Aorta (tissue), 5 donors: ENCODE measurements around the gene NKD1. TPM values are rescaled to one million over a fixed set of nuclear protein-coding genes. Genes with fewer than 3 reads are reported as not detected.

Experiments used
- ATAC-seq: fragments of 200-7000 bp; cut with Tn5 transposase; one replicate; pipeline ENCODE4 v1.9.1; 2022; ENCODE audit warnings: moderate library complexity; ENCODE audit not compliant: low FRiP score
- DNase-seq, 2 donors: peaks; one replicate each; pipeline ENCODE4 v3.0.0-alpha.2; 2020
- H3K27ac ChIP-seq, 2 donors: one replicate each; pipeline ENCODE4 v1.5.1; 2013; ENCODE audit warnings: low read length in 2 of 2, mild to moderate bottlenecking in 2 of 2, moderate library complexity in 2 of 2, control low read depth in 1 of 2, inconsistent platforms in 1 of 2, low read depth in 1 of 2
- H3K27me3 ChIP-seq, 2 donors: one replicate each; pipeline ENCODE4 v1.6.1; 2013; ENCODE audit warnings: control low read depth in 1 of 2, low read length in 1 of 2, mild to moderate bottlenecking in 1 of 2, moderate library complexity in 1 of 2; ENCODE audit not compliant: insufficient read depth in 2 of 2, control insufficient read depth in 1 of 2
- H3K36me3 ChIP-seq, 2 donors: one replicate each; pipeline ENCODE4 v1.6.1; 2013; ENCODE audit warnings: control low read depth in 1 of 2, low read length in 1 of 2, mild to moderate bottlenecking in 1 of 2; ENCODE audit not compliant: insufficient read depth in 2 of 2, control insufficient read depth in 1 of 2
- H3K4me1 ChIP-seq, 2 donors: one replicate each; pipeline ENCODE4 v1.6.1; 2013; ENCODE audit warnings: low read length in 2 of 2, control low read depth in 1 of 2, mild to moderate bottlenecking in 1 of 2, moderate library complexity in 1 of 2; ENCODE audit not compliant: insufficient read depth in 2 of 2, control insufficient read depth in 1 of 2
- H3K4me3 ChIP-seq, 2 donors: one replicate each; pipeline ENCODE4 v1.5.1; 2013; ENCODE audit warnings: low read length in 2 of 2, control low read depth in 1 of 2, mild to moderate bottlenecking in 1 of 2
- H3K9me3 ChIP-seq: one replicate; pipeline ENCODE4 v1.6.1; 2013; ENCODE audit warnings: mild to moderate bottlenecking, low read length; ENCODE audit not compliant: control insufficient read depth
- WGBS, 2 donors: extraction: QIAGEN DNeasy Blood & Tissue Kit; methylation state at CpG; one replicate each; pipeline ENCODE4 v1.1.7; 2013; 5-methylcytosine and 5-hydroxymethylcytosine counted together
- intact Hi-C, 2 donors: fragments of 100-400 bp; cut with DNase I; formaldehyde crosslinking; loops; one replicate each; pipeline versions ENCODE4 v1.14.2 to v1.15.0; 2022
- polyA plus RNA-seq, 2 donors: library from polyadenylated mRNA; stranded (reverse); fragments of 200-250 nt; gene quantifications; one replicate each; pipeline ENCODE4 v1.2.3, GENCODE V29; 2013
- total RNA-seq, 2 donors: library from RNA; stranded (reverse); fragmentation: NEBNext Ultra II Directional; extraction: Animal tissue kit (Norgen Biotek cat#: 25700); gene quantifications; one replicate each; pipeline ENCODE4 v1.2.1, GENCODE V29; 2021
- donor health status: healthy with polysubstance abuse.
- donor health status: Bipolar disorder and iron deficiency.
- donor health status: DM: no; HTN: no; CAD: no.
- donor health status: DM: no; HTN: no; CAD: no.
- donor health status: DM: yes; HTN: yes; CAD: no.

NKD1 gene
- total and polyA plus RNA-seq, 4 donors: 5.1 to 55.2 (median 21.0) TPM

GRCh38 chr16:50668368-50669008 lies 120.3 kb downstream of the NKD1 start:
- H3K4me3 ChIP-seq: no peak overlapping the region
- 46 to 48% methylated on average over 5 of the region's 5 CpGs for WGBS, 2 donors
- intact Hi-C loops: loop anchor here (5.0 to 10.0 kb wide), 7 partner anchors 139 to 644 kb away; partner anchors contain the start of genes CNEP1R1 (in 2 of the 2) and TENT4B (in 2 of the 2)
- H3K36me3 ChIP-seq: no peaks in the 10 kb centered on the region
- no peaks in the 10 kb centered on the region for H3K27me3 ChIP-seq
- H3K4me1 ChIP-seq: no peaks in the 10 kb centered on the region
- peak overlapping the region in 1 of 2 donors; percentile 6 for H3K27ac ChIP-seq
- ATAC-seq: no peak
- H3K9me3 ChIP-seq: peaks cover 3% of the 10 kb centered on the region
- DNase-seq: peak in 1 of 2 donors; percentile 45

GRCh38 chr16:50669741-50670140 lies 121.5 kb downstream of the NKD1 start:
- H3K9me3 ChIP-seq: peaks cover 3% of the 10 kb centered on the region
- H3K4me1 ChIP-seq: no peaks in the 10 kb centered on the region
- no peaks in the 10 kb centered on the region for H3K36me3 ChIP-seq
- WGBS, 2 donors: 95 to 97% methylated on average over 4 of the region's 4 CpGs
- intact Hi-C loops: loop anchor here (5.0 to 10.0 kb wide), 8 partner anchors 135 to 645 kb away; partner anchors contain the start of genes CNEP1R1 (in 2 of the 2) and TENT4B (in 2 of the 2)
- H3K4me3 ChIP-seq: no peak overlapping the region
- DNase-seq (peak in 1 of 2 donors; percentile 60), ATAC-seq (no peak)
- H3K27ac ChIP-seq: no peak overlapping the region
- H3K27me3 ChIP-seq: no peaks in the 10 kb centered on the region

GRCh38 chr16:50670476-50670875 lies 122.3 kb downstream of the NKD1 start:
- Histone ChIP-seq H3K4me3 (no peak overlapping the region), H3K27me3 (no peaks in the 10 kb centered on the region), H3K36me3 (no peaks in the 10 kb centered on the region), H3K9me3 (peaks cover 3% of the 10 kb centered on the region), H3K4me1 (no peaks in the 10 kb centered on the region), H3K27ac (no peak overlapping the region)
- no peak for ATAC-seq
- DNase-seq: peak in 1 of 2 donors; percentile 49
- 92 to 93% methylated on average over 6 of the region's 6 CpGs for WGBS, 2 donors
- intact Hi-C loops: loop anchor here in 1 of 2 donors (10.0 kb wide), 1 partner anchor 134 kb away; no protein-coding TSS in a partner anchor

DNA sequence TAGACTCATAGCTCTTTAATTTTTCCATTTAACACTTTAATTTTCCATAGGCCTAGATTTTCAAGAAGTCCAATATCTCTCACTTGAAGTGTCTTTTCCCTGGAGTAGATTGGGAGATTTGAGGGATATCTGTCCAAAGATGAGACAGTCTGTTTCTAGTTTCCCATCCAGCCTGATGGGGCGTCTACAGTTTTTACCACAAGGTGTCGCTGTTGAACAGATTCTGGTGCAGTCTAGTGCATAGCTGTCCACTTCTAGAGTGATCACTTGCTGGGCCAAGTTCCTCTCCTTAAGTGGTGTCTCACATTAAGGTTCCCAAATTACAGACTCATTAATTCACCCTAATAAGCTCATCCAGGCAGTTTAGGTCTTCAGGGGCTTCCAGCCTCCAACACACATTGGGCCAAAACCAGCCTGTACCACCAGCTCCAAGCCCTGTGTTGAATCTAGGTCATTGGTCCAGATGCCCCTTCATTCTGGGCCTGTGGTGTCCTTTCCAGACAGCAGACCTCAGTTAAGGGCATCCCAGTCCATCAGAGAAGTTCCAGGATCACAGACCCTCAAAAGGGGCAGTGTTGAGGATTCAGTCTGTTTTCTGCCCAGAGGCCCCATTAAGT lies 123.6 kb downstream of the NKD1 start:
- H3K27ac ChIP-seq: no peak overlapping the region
- no peaks in the 10 kb centered on the region for H3K27me3 ChIP-seq
- H3K4me3 ChIP-seq: no peak overlapping the region
- peaks cover 3% of the 10 kb centered on the region for H3K9me3 ChIP-seq
- intact Hi-C loops: loop anchor here in 1 of 2 donors (10.0 kb wide), 1 partner anchor 133 kb away; no protein-coding TSS in a partner anchor
- WGBS, 2 donors: 51 to 57% methylated on average over 2 of the region's 2 CpGs
- no peaks in the 10 kb centered on the region for H3K4me1 ChIP-seq
- H3K36me3 ChIP-seq: no peaks in the 10 kb centered on the region
- DNase-seq (peak in 1 of 2 donors; percentile 11), ATAC-seq (no peak)

DNA sequence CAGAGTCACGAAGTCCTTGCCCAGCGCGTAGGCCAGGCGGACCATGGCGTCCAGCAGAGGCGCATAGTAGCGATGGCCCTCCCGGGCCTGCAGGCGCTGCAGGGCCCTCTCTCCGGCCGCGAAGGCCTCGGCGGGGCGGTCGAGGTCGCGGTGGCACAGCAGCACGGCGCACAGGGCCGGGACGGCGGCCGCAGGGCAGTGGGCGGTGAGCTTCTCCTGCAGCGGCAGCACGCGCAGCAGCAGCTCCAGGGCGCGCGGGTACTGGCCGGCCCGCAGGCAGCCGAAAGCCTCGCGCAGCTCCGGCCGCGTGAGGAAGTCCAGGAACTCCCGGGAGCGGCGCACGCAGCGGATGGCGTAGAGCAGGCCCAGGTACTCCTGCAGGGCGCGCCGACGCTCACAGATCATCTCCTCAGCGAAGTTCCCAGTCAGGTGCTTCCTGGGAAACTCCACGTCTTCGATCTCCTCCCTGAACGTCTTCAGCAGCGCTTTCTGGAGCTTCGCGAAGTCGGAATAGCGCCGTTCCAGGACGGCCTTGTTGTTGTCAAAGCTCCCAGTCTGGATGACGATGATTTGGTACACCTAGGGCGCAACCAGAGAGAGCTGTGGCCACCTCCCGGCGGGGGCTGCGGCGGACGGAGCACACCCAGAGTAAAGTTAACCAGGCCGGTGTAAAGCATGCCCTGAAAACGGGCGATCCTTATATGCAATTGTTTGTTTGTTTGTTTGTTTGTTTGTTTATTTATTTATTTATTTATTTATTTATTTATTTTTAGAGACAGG lies 125.5 kb downstream of the NKD1 start:
- Histone ChIP-seq H3K27ac (no peak overlapping the region), H3K9me3 (peaks cover 3% of the 10 kb centered on the region), H3K4me1 (no peaks in the 10 kb centered on the region), H3K36me3 (no peaks in the 10 kb centered on the region), H3K4me3 (no peak overlapping the region), H3K27me3 (no peaks in the 10 kb centered on the region)
- no peak for ATAC-seq
- peak; percentile 32 to 62 for DNase-seq
- WGBS, 2 donors: 57 to 61% methylated on average over 64 to 70 of the region's 70 CpGs
- intact Hi-C loops: loop anchor here in 1 of 2 donors (10.0 kb wide), 1 partner anchor 131 kb away; no protein-coding TSS in a partner anchor

- no peak for ATAC-seq
- 93 to 95% methylated on average over 4 of the region's 4 CpGs for WGBS, 2 donors
- intact Hi-C loops: loop anchor here in 1 of 2 donors (10.0 kb wide), 1 partner anchor 130 kb away; no protein-coding TSS in a partner anchor
Measured at GRCh38 chr16:50674831-50675230, 126.6 kb downstream of the NKD1 start.

GRCh38 chr16:50675686-50676610 lies 127.8 kb downstream of the NKD1 start:
- H3K27ac ChIP-seq: no peak overlapping the region
- ATAC-seq: peak; percentile 21
- no peaks in the 10 kb centered on the region for H3K4me1 ChIP-seq
- no peaks in the 10 kb centered on the region for H3K27me3 ChIP-seq
- no peak overlapping the region for H3K4me3 ChIP-seq
- intact Hi-C loops: loop anchor here in 1 of 2 donors (10.0 kb wide), 1 partner anchor 129 kb away; no protein-coding TSS in a partner anchor
- H3K36me3 ChIP-seq: no peaks in the 10 kb centered on the region
- H3K9me3 ChIP-seq: peaks cover 3% of the 10 kb centered on the region
- 85 to 86% methylated on average over 23 of the region's 23 CpGs for WGBS, 2 donors
- peak; percentile 33 to 61 for DNase-seq

More at GRCh38 chr16:50674831-50675230, 126.6 kb downstream of the NKD1 start:
- Histone ChIP-seq H3K4me3 (no peak overlapping the region), H3K27ac (no peak overlapping the region), H3K27me3 (no peaks in the 10 kb centered on the region), H3K36me3 (no peaks in the 10 kb centered on the region), H3K4me1 (no peaks in the 10 kb centered on the region), H3K9me3 (peaks cover 3% of the 10 kb centered on the region)
- peak in 1 of 2 donors; percentile 19 for DNase-seq
